H1 (cell line): Measurements from ENCODE around the gene UBB. TPM values are rescaled to one million over a fixed set of nuclear protein-coding genes. Genes with fewer than 3 reads are reported as not detected.

Experiments
- CTCF ChIA-PET: fragments of 300-600 bp; sonication (Branson Sonifier 250); formaldehyde crosslinking; loops from one replicate; lab custom pipeline; 2021; ENCODE audit not compliant: partially characterized antibody; lab: Charles Lee
- POLR2A ChIA-PET: fragments of 300-600 bp; sonication (Branson Sonifier 250); formaldehyde crosslinking; loops from one replicate; lab custom pipeline; 2021; ENCODE audit warnings: inconsistent platforms; ENCODE audit not compliant: partially characterized antibody; lab: Charles Lee
- DNase-seq, 2 experiments: peaks; one replicate each; pipeline versions ENCODE4 v3.0.0 to v3.0.0-alpha.2; 2010 to 2022; ENCODE audit warnings: low spot score in 2 of 2, low read depth in 1 of 2, mixed read lengths in 1 of 2
- FAIRE-seq: peaks from 2 replicates; lab custom pipeline; 2011; peaks lifted over from hg19 to GRCh38; lab: Jason Lieb, UNC
- H2AFZ ChIP-seq: 2 replicates; pipeline ENCODE4 v1.8.1; 2012; ENCODE audit warnings: low read length, inconsistent platforms
- H2AK5ac ChIP-seq: 2 replicates; pipeline ENCODE4 v1.6.1; 2013; ENCODE audit warnings: low read depth, low read length
- H2BK120ac ChIP-seq: replicated peaks from 2 replicates; pipeline ENCODE3; 2013; ENCODE audit warnings: low read depth, low read length, inconsistent platforms
- H2BK12ac ChIP-seq: 2 replicates; pipeline ENCODE4 v1.6.1; 2013; ENCODE audit warnings: low read depth, low read length
- H2BK15ac ChIP-seq: 2 replicates; pipeline ENCODE4 v1.6.1; 2013; ENCODE audit warnings: low read length
- H2BK20ac ChIP-seq: 2 replicates; pipeline ENCODE4 v1.6.1; 2013; ENCODE audit warnings: low read length
- H2BK5ac ChIP-seq: 2 replicates; pipeline ENCODE4 v1.6.1; 2013; ENCODE audit warnings: low read depth, low read length
- H3K14ac ChIP-seq: 2 replicates; pipeline ENCODE4 v1.6.1; 2013; ENCODE audit warnings: inconsistent platforms; ENCODE audit not compliant: insufficient read length
- H3K18ac ChIP-seq: 2 replicates; pipeline ENCODE4 v1.6.1; 2013; ENCODE audit warnings: low read length; ENCODE audit errors: extremely low read depth
- H3K23ac ChIP-seq: 2 replicates; pipeline ENCODE4 v1.6.1; 2013; ENCODE audit warnings: inconsistent platforms; ENCODE audit not compliant: insufficient read length
- H3K23me2 ChIP-seq: 2 replicates; pipeline ENCODE4 v1.6.1; 2013; ENCODE audit warnings: low read depth, low read length
- H3K27ac ChIP-seq: 2 replicates; pipeline ENCODE4 v1.6.1; 2011; ENCODE audit warnings: low read depth, low read length, inconsistent platforms
- H3K27me3 ChIP-seq, 4 experiments: replicated peaks in 1 of 4; 1 replicate in 1 of 4; 2 replicates in 3 of 4; pipeline versions ENCODE4 v1.6.1 to v1.8.1; 2011 to 2013; ENCODE audit warnings: low read length in 3 of 4, mild to moderate bottlenecking in 3 of 4, inconsistent platforms in 2 of 4, mixed read lengths in 2 of 4, moderate library complexity in 1 of 4; ENCODE audit not compliant: control insufficient read depth in 3 of 4, insufficient read depth in 3 of 4; ENCODE audit errors: extremely low read depth in 1 of 4
- H3K36me3 ChIP-seq, 4 experiments: 2 replicates each; pipeline versions ENCODE4 v1.6.1 to v1.8.1; 2011 to 2013; ENCODE audit warnings: mild to moderate bottlenecking in 4 of 4, low read length in 3 of 4, moderate library complexity in 2 of 4, control low read depth in 1 of 4, inconsistent platforms in 1 of 4; ENCODE audit not compliant: insufficient read depth in 4 of 4, control insufficient read depth in 2 of 4
- H3K4ac ChIP-seq: replicated peaks from 2 replicates; pipeline ENCODE3; 2013; ENCODE audit warnings: low read length, low read depth, mixed read lengths, inconsistent platforms; ENCODE audit not compliant: insufficient read length
- H3K4me1 ChIP-seq, 4 experiments: replicated peaks in 1 of 4; 1 replicate in 1 of 4; 2 replicates in 3 of 4; pipeline versions ENCODE4 v1.6.1 to v1.8.1; 2011 to 2013; ENCODE audit warnings: low read length in 3 of 4, inconsistent platforms in 2 of 4, mixed read lengths in 1 of 4; ENCODE audit not compliant: insufficient read depth in 4 of 4, control insufficient read depth in 3 of 4
- H3K4me2 ChIP-seq, 2 experiments: 2 replicates each; pipeline versions ENCODE4 v1.6.1 to v1.8.1; 2011 to 2013; ENCODE audit warnings: low read depth in 2 of 2, low read length in 2 of 2, control low read depth in 1 of 2, inconsistent platforms in 1 of 2, mild to moderate bottlenecking in 1 of 2; ENCODE audit not compliant: insufficient read depth in 1 of 2
- H3K4me3 ChIP-seq, 4 experiments: fragments of 200-600, 300-600 bp in 1 of 4; sonication (generic), shearing (Covaris generic), sonication (Bioruptor Twin) in 1 of 4; 2 replicates each; pipeline versions ENCODE4 v1.5.1 to v1.8.1; 2011 to 2016; ENCODE audit warnings: low read length in 4 of 4, low read depth in 3 of 4, control low read depth in 2 of 4, inconsistent platforms in 2 of 4, mild to moderate bottlenecking in 2 of 4, mixed read lengths in 1 of 4, moderate library complexity in 1 of 4; ENCODE audit not compliant: insufficient read depth in 2 of 4; ENCODE audit errors: extremely low read depth in 1 of 4
- H3K56ac ChIP-seq: replicated peaks from 2 replicates; pipeline ENCODE3; 2013; ENCODE audit warnings: low read depth, mild to moderate bottlenecking, mixed read lengths, low read length, inconsistent platforms; ENCODE audit not compliant: insufficient read length
- H3K79me1 ChIP-seq: 2 replicates; pipeline ENCODE4 v1.6.1; 2013; ENCODE audit warnings: low read depth, low read length, control low read depth
- H3K79me2 ChIP-seq, 2 experiments: 2 replicates each; pipeline versions ENCODE4 v1.6.1 to v1.8.1; 2012 to 2013; ENCODE audit warnings: low read length in 2 of 2, mild to moderate bottlenecking in 2 of 2, inconsistent platforms in 1 of 2; ENCODE audit not compliant: insufficient read depth in 2 of 2, control insufficient read depth in 1 of 2
- H3K9ac ChIP-seq, 4 experiments: replicated peaks in 1 of 4; 1 replicate in 1 of 4; 2 replicates in 3 of 4; pipeline versions ENCODE4 v1.6.1 to v1.8.1; 2011 to 2013; ENCODE audit warnings: low read depth in 3 of 4, low read length in 3 of 4, control low read depth in 2 of 4, mild to moderate bottlenecking in 2 of 4, moderate library complexity in 2 of 4, inconsistent platforms in 1 of 4; ENCODE audit errors: extremely low read depth in 1 of 4
- H3K9me3 ChIP-seq, 2 experiments: 2 replicates each; pipeline versions ENCODE4 v1.6.1 to v1.8.1; 2012 to 2013; ENCODE audit warnings: mild to moderate bottlenecking in 2 of 2, moderate library complexity in 2 of 2, control low read depth in 1 of 2, inconsistent platforms in 1 of 2, low read depth in 1 of 2, low read length in 1 of 2, mixed read lengths in 1 of 2; ENCODE audit not compliant: insufficient read depth in 2 of 2
- H4K20me1 ChIP-seq, 2 experiments: replicated peaks in 1 of 2; 2 replicates each; pipeline versions ENCODE3 to v1.8.1; 2011 to 2013; ENCODE audit warnings: inconsistent platforms in 2 of 2, low read length in 2 of 2, mild to moderate bottlenecking in 1 of 2; ENCODE audit not compliant: insufficient read depth in 2 of 2, control insufficient read depth in 1 of 2
- H4K5ac ChIP-seq: 2 replicates; pipeline ENCODE4 v1.6.1; 2013; ENCODE audit warnings: low read length, low read depth, mixed read lengths, inconsistent platforms; ENCODE audit not compliant: insufficient read length
- H4K8ac ChIP-seq: 2 replicates; pipeline ENCODE4 v1.8.0; 2013; ENCODE audit warnings: mild to moderate bottlenecking, moderate library complexity, low read length, inconsistent platforms; ENCODE audit not compliant: insufficient read depth; ENCODE audit errors: extremely low read depth
- H4K91ac ChIP-seq: replicated peaks from 2 replicates; pipeline ENCODE3; 2013; ENCODE audit warnings: low read length, mixed read lengths, inconsistent platforms; ENCODE audit not compliant: insufficient read length
- BRCA1 ChIP-seq: IDR thresholded peaks from 2 replicates; pipeline ENCODE4 v1.6.1; 2012; ENCODE audit warnings: low read depth, low read length, improper control_type of control experiment
- KDM4A ChIP-seq: IDR thresholded peaks from one replicate; pipeline ENCODE4 v1.7.1; 2012; ENCODE audit warnings: low read depth, mild to moderate bottlenecking, moderate library complexity, low read length, inconsistent platforms; ENCODE audit not compliant: severe bottlenecking
- KDM5A ChIP-seq: fragments of 200-600 bp; IDR thresholded peaks from 2 replicates; pipeline ENCODE4 v1.7.1; 2012; ENCODE audit warnings: mild to moderate bottlenecking, low read length, inconsistent platforms, mixed read lengths
- POLR2A ChIP-seq, 2 experiments: IDR thresholded peaks; 1 replicate in 1 of 2; 2 replicates in 1 of 2; pipeline ENCODE4 v1.6.1; 2011; ENCODE audit warnings: low read depth in 2 of 2, low read length in 2 of 2, mild to moderate bottlenecking in 2 of 2; ENCODE audit errors: control extremely low read depth in 1 of 2
- SP2 ChIP-seq: IDR thresholded peaks from 2 replicates; pipeline ENCODE4 v1.6.1; 2012; ENCODE audit warnings: mild to moderate bottlenecking, low read length, inconsistent platforms
- WGBS, 2 experiments: shearing (Covaris generic) in 1 of 2; methylation state at CpG; one replicate each; pipeline versions ENCODE4 v1.1.6 to v1.1.7; 2013 to 2015; ENCODE audit warnings: low lambda C conversion rate in 2 of 2, mixed read lengths in 2 of 2, inconsistent platforms in 1 of 2, low coverage in 1 of 2, missing lambda C conversion rate in 1 of 2; ENCODE audit not compliant: insufficient replicate concordance in 2 of 2, insufficient coverage in 1 of 2, insufficient read length in 1 of 2; ENCODE audit errors: extremely low coverage in 1 of 2, missing lambda C conversion rate in 1 of 2; 5-methylcytosine and 5-hydroxymethylcytosine counted together
- polyA plus RNA-seq, 7 experiments: library from polyadenylated mRNA; depleted of rRNA in 3 of 7; stranded (reverse) in 5 of 7; unstranded in 2 of 7; fragments of >200 nt in 5 of 7; fragments of 200-250 nt in 2 of 7; gene quantifications; 1 replicate in 5 of 7; 2 replicates in 1 of 7; 4 replicates in 1 of 7; pipeline versions ENCODE4 v1.2.1 to v1.2.3, GENCODE V29; 2011 to 2013; ENCODE audit warnings: missing spikeins in 2 of 7, mixed read lengths in 2 of 7
- total RNA-seq: library from RNA; stranded (reverse); fragmentation: NEBNext Ultra II Directional; extraction: Animal tissue kit (Norgen Biotek cat#: 25700); gene quantifications from 2 replicates; pipeline ENCODE4 v1.2.1, GENCODE V29; 2021

UBB gene
- total and polyA plus RNA-seq, 2 of the 8 experiments (the other 6 are each of a cell fraction or from before 2014, with no cell fraction given) = 1,597 to 1,605 TPM

GRCh38 chr17:16417896-16418684 is 37.2 kb downstream of the UBB start:
- POLR2A ChIA-PET = interaction anchor here (0.6 to 9.2 kb wide), 5 partner anchors 9 to 37 kb away, joined by 3 to 78 read pairs (median 4); partner anchors contain the start of gene UBB
- TF ChIP-seq KDM5A (no peak), SP2 (no peak), KDM4A (no peak), POLR2A (IDR thresholded peaks at IDR 0.05; ENCODE audit: control extremely low read depth in 1 of 2, low read depth in 2 of 2, low read length in 2 of 2) (no peak), BRCA1 (no peak)

More at GRCh38 chr17:16417896-16418684, 37.2 kb downstream of the UBB start:
- no peak overlapping the region for H3K27ac ChIP-seq
- H3K27me3 ChIP-seq = no peaks in the 10 kb centered on the region
- H3K4ac ChIP-seq = no peak overlapping the region
- FAIRE-seq (no peak), DNase-seq (no peak)
- H4K91ac ChIP-seq = no peak overlapping the region
- 0 out of 2 replicates have a peak overlapping the region, but pooled peaks have one; percentile 29 for H2BK15ac ChIP-seq
- no peak overlapping the region for H4K5ac ChIP-seq
- no peak overlapping the region for H4K8ac ChIP-seq
- H2AK5ac ChIP-seq = no peak overlapping the region
- H3K23me2 ChIP-seq = no peaks in the 10 kb centered on the region
- H2BK20ac ChIP-seq = no peak overlapping the region
- H3K9ac ChIP-seq = no peak overlapping the region
- H2AFZ ChIP-seq = no peak overlapping the region
- no peaks in the 10 kb centered on the region for H3K79me2 ChIP-seq
- H2BK12ac ChIP-seq = 0 out of 2 replicates have a peak overlapping the region, but pooled peaks have one; percentile 68
- no peak overlapping the region for H3K4me3 ChIP-seq
- no peak overlapping the region for H3K18ac ChIP-seq
- H3K4me2 ChIP-seq = no peak overlapping the region
- peaks cover 0 to 12% (median 5%) of the 10 kb centered on the region in 4 experiments; a peak in 6 of 7 replicates for H3K4me1 ChIP-seq
- H3K56ac ChIP-seq = no peak overlapping the region
- H3K23ac ChIP-seq = no peak overlapping the region
- H3K9me3 ChIP-seq = no peaks in the 10 kb centered on the region
- no peak overlapping the region for H2BK120ac ChIP-seq
- no peaks in the 10 kb centered on the region for H3K79me1 ChIP-seq
- CTCF ChIA-PET = interaction anchor here (0.7 to 6.2 kb wide), 5 partner anchors 10 to 53 kb away, joined by 3 to 53 read pairs (median 10); no protein-coding TSS in a partner anchor
- no peak overlapping the region for H3K14ac ChIP-seq
- no peaks in the 10 kb centered on the region for H3K36me3 ChIP-seq
- WGBS, 2 experiments = 78% methylated on average over 7 of the region's 7 CpGs; no CpG with 5 or more reads in 1 of the 2 experiments
- no peaks in the 10 kb centered on the region for H4K20me1 ChIP-seq
- no peak overlapping the region for H2BK5ac ChIP-seq
